HepG2 (cell line): ENCODE data around the gene BICDL1. TPM values are rescaled to one million over a fixed set of nuclear protein-coding genes. Genes with fewer than 3 reads are reported as not detected.
A peak's percentile ranks its signal among the peaks of the same experiment; 100 is the strongest.

ENCODE experiments used
- HMG20B ChIP-seq: conservative IDR thresholded peaks from 2 replicates; pipeline ENCODE4 v1.6.1; 2016; ENCODE audit warnings: missing genetic modification reagents, missing compliant biosample characterization
- KDM5B ChIP-seq: sonication (generic); formaldehyde crosslinking; IDR thresholded peaks from 2 replicates; pipeline ENCODE4 v1.4.0; 2020; ENCODE audit warnings: missing genetic modification reagents, mild to moderate bottlenecking, borderline replicate concordance
- KLF6 ChIP-seq: IDR thresholded peaks from 2 replicates; pipeline ENCODE4 v1.8.0; 2016; ENCODE audit warnings: missing biosample characterization, missing genetic modification reagents
- PHF20 ChIP-seq: sonication (generic); formaldehyde crosslinking; IDR thresholded peaks from 2 replicates; pipeline ENCODE4 v1.5.0; 2020; ENCODE audit warnings: mild to moderate bottlenecking, missing genetic modification reagents
- ZKSCAN8 ChIP-seq: IDR thresholded peaks from 2 replicates; pipeline ENCODE4 v1.6.1; 2016; ENCODE audit warnings: borderline replicate concordance, missing genetic modification reagents, missing compliant biosample characterization
- ZNF20 ChIP-seq: sonication (generic); formaldehyde crosslinking; IDR thresholded peaks from 2 replicates; pipeline ENCODE4 v1.4.0; 2020; ENCODE audit warnings: mild to moderate bottlenecking, moderate library complexity, missing genetic modification reagents
- ZNF3 ChIP-seq: IDR thresholded peaks from 2 replicates; pipeline ENCODE4 v1.7.0; 2017; ENCODE audit warnings: inconsistent platforms
- polyA plus RNA-seq, 8 experiments: library from polyadenylated mRNA; depleted of rRNA in 3 of 8; stranded (reverse) in 7 of 8; unstranded in 1 of 8; fragments of >200 nt; fragmentation: Illumina TruSeq in 4 of 8; extraction: Trizol in 4 of 8; gene quantifications; 2 replicates each; pipeline versions ENCODE4 v1.2.1 to v1.2.3, GENCODE V29; 2011 to 2016; ENCODE audit warnings: low read depth in 4 of 8, missing spikeins in 1 of 8, mixed read lengths in 1 of 8; ENCODE audit not compliant: insufficient read depth in 1 of 8
- total RNA-seq, 5 experiments: library from RNA; depleted of rRNA; stranded (reverse); fragments of >200 nt; fragmentation: Illumina TruSeq; extraction: Trizol; gene quantifications; 2 replicates each; pipeline ENCODE4 v1.2.3, GENCODE V29; 2016; ENCODE audit warnings: low read depth in 1 of 5
- TF ChIP-seq, protein P1 (sequence below): sonication (generic); formaldehyde crosslinking; IDR thresholded peaks from 2 replicates; pipeline ENCODE4 v1.8.1; 2023; ENCODE audit warnings: mild to moderate bottlenecking, missing genetic modification reagents
- TF ChIP-seq, protein P2 (sequence below): sonication (generic); formaldehyde crosslinking; IDR thresholded peaks from 2 replicates; pipeline ENCODE4 v1.4.0; 2020; ENCODE audit warnings: missing genetic modification reagents
- TF ChIP-seq, protein P3 (sequence below): sonication (generic); formaldehyde crosslinking; conservative IDR thresholded peaks from 2 replicates; pipeline ENCODE4 v1.8.1; 2023; ENCODE audit warnings: missing genetic modification reagents
- TF ChIP-seq, protein P4 (sequence below): sonication (generic); formaldehyde crosslinking; IDR thresholded peaks from 2 replicates; pipeline ENCODE4 v1.5.1; 2020; ENCODE audit warnings: missing genetic modification reagents, mild to moderate bottlenecking, borderline replicate concordance
- TF ChIP-seq, protein P5 (sequence below): IDR thresholded peaks from 2 replicates; pipeline ENCODE4 v1.6.1; 2016; ENCODE audit warnings: low read depth, missing genetic modification reagents, missing compliant biosample characterization
- TF ChIP-seq, protein P6 (sequence below): IDR thresholded peaks from 2 replicates; pipeline ENCODE4 v1.4.0; 2020; ENCODE audit warnings: mild to moderate bottlenecking, missing genetic modification reagents

Gene BICDL1
- total and polyA plus RNA-seq, 2 of the 13 experiments (the other 11 are each of a cell fraction or from before 2014, with no cell fraction given) = 3.6 to 9.7 TPM

DNA sequence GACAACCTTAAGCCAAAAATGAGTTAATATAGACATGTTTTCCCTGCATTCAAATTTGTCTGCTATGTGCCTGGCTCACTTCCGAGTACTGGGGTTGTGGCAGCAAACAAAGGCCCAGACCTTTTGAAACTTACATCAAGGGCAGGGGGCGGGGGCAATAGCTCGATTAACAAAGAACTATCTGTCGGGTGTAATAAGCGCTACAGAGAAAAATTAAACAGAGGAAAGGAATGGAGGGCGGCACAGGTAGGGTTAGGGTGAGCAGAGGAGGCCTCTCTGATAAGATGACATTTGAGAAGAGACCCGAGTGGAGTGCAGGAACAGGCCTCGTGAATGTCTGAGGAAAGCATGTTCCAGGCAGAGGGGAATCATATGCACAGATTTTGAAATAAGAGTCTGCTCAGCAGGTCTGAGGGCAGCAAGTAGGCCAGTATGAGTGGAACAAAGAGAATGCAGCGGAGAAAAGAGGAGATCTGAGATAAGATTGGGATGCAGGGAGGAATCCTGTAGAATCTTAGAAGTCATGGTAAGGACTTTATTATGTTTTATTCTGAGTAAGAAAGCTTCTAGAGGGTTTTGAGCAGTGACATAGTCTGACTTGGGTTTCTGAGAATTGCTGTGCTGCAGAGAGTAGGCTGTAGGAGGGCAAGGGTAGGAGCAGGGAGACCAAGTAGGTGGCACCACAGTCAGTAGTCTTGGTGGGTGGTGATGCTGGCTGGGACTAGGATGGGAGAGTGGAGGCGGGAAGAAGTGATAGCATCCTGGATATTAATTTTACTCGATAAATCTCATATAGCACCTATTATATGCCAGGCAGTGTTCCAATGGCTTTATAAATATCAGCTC is 52.6 kb downstream of the BICDL1 start (continued):
- TF ChIP-seq KDM5B (CRISPR knock-in tag) (no peak), ZNF20 (CRISPR knock-in tag) (no peak), KLF6 (CRISPR knock-in tag) (no peak), ZKSCAN8 (no peak), PHF20 (no peak), ZNF3 (CRISPR knock-in tag) (no peak), HMG20B (CRISPR knock-in tag) (peak; percentile 56; the same call in 1 of the 2 replicates)
- TF ChIP-seq, protein P1, sequence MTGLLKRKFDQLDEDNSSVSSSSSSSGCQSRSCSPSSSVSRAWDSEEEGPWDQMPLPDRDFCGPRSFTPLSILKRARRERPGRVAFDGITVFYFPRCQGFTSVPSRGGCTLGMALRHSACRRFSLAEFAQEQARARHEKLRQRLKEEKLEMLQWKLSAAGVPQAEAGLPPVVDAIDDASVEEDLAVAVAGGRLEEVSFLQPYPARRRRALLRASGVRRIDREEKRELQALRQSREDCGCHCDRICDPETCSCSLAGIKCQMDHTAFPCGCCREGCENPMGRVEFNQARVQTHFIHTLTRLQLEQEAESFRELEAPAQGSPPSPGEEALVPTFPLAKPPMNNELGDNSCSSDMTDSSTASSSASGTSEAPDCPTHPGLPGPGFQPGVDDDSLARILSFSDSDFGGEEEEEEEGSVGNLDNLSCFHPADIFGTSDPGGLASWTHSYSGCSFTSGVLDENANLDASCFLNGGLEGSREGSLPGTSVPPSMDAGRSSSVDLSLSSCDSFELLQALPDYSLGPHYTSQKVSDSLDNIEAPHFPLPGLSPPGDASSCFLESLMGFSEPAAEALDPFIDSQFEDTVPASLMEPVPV = no peak
- TF ChIP-seq, protein P2, sequence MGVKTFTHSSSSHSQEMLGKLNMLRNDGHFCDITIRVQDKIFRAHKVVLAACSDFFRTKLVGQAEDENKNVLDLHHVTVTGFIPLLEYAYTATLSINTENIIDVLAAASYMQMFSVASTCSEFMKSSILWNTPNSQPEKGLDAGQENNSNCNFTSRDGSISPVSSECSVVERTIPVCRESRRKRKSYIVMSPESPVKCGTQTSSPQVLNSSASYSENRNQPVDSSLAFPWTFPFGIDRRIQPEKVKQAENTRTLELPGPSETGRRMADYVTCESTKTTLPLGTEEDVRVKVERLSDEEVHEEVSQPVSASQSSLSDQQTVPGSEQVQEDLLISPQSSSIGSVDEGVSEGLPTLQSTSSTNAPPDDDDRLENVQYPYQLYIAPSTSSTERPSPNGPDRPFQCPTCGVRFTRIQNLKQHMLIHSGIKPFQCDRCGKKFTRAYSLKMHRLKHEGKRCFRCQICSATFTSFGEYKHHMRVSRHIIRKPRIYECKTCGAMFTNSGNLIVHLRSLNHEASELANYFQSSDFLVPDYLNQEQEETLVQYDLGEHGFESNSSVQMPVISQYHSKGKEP (CRISPR knock-in tag) = no peak
- TF ChIP-seq, protein P3, sequence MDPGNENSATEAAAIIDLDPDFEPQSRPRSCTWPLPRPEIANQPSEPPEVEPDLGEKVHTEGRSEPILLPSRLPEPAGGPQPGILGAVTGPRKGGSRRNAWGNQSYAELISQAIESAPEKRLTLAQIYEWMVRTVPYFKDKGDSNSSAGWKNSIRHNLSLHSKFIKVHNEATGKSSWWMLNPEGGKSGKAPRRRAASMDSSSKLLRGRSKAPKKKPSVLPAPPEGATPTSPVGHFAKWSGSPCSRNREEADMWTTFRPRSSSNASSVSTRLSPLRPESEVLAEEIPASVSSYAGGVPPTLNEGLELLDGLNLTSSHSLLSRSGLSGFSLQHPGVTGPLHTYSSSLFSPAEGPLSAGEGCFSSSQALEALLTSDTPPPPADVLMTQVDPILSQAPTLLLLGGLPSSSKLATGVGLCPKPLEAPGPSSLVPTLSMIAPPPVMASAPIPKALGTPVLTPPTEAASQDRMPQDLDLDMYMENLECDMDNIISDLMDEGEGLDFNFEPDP (CRISPR knock-in tag) = peak; percentile 87; the same call in 1 of the 2 replicates
- TF ChIP-seq, protein P4, sequence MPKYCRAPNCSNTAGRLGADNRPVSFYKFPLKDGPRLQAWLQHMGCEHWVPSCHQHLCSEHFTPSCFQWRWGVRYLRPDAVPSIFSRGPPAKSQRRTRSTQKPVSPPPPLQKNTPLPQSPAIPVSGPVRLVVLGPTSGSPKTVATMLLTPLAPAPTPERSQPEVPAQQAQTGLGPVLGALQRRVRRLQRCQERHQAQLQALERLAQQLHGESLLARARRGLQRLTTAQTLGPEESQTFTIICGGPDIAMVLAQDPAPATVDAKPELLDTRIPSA (CRISPR knock-in tag) = no peak
- TF ChIP-seq, protein P5, sequence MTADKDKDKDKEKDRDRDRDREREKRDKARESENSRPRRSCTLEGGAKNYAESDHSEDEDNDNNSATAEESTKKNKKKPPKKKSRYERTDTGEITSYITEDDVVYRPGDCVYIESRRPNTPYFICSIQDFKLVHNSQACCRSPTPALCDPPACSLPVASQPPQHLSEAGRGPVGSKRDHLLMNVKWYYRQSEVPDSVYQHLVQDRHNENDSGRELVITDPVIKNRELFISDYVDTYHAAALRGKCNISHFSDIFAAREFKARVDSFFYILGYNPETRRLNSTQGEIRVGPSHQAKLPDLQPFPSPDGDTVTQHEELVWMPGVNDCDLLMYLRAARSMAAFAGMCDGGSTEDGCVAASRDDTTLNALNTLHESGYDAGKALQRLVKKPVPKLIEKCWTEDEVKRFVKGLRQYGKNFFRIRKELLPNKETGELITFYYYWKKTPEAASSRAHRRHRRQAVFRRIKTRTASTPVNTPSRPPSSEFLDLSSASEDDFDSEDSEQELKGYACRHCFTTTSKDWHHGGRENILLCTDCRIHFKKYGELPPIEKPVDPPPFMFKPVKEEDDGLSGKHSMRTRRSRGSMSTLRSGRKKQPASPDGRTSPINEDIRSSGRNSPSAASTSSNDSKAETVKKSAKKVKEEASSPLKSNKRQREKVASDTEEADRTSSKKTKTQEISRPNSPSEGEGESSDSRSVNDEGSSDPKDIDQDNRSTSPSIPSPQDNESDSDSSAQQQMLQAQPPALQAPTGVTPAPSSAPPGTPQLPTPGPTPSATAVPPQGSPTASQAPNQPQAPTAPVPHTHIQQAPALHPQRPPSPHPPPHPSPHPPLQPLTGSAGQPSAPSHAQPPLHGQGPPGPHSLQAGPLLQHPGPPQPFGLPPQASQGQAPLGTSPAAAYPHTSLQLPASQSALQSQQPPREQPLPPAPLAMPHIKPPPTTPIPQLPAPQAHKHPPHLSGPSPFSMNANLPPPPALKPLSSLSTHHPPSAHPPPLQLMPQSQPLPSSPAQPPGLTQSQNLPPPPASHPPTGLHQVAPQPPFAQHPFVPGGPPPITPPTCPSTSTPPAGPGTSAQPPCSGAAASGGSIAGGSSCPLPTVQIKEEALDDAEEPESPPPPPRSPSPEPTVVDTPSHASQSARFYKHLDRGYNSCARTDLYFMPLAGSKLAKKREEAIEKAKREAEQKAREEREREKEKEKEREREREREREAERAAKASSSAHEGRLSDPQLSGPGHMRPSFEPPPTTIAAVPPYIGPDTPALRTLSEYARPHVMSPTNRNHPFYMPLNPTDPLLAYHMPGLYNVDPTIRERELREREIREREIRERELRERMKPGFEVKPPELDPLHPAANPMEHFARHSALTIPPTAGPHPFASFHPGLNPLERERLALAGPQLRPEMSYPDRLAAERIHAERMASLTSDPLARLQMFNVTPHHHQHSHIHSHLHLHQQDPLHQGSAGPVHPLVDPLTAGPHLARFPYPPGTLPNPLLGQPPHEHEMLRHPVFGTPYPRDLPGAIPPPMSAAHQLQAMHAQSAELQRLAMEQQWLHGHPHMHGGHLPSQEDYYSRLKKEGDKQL (CRISPR knock-in tag) = peak; percentile 75; the same call in 1 of the 2 replicates
- TF ChIP-seq, protein P6, sequence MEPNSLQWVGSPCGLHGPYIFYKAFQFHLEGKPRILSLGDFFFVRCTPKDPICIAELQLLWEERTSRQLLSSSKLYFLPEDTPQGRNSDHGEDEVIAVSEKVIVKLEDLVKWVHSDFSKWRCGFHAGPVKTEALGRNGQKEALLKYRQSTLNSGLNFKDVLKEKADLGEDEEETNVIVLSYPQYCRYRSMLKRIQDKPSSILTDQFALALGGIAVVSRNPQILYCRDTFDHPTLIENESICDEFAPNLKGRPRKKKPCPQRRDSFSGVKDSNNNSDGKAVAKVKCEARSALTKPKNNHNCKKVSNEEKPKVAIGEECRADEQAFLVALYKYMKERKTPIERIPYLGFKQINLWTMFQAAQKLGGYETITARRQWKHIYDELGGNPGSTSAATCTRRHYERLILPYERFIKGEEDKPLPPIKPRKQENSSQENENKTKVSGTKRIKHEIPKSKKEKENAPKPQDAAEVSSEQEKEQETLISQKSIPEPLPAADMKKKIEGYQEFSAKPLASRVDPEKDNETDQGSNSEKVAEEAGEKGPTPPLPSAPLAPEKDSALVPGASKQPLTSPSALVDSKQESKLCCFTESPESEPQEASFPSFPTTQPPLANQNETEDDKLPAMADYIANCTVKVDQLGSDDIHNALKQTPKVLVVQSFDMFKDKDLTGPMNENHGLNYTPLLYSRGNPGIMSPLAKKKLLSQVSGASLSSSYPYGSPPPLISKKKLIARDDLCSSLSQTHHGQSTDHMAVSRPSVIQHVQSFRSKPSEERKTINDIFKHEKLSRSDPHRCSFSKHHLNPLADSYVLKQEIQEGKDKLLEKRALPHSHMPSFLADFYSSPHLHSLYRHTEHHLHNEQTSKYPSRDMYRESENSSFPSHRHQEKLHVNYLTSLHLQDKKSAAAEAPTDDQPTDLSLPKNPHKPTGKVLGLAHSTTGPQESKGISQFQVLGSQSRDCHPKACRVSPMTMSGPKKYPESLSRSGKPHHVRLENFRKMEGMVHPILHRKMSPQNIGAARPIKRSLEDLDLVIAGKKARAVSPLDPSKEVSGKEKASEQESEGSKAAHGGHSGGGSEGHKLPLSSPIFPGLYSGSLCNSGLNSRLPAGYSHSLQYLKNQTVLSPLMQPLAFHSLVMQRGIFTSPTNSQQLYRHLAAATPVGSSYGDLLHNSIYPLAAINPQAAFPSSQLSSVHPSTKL (CRISPR knock-in tag) = peak; percentile 54
